GM13977 (cell line): ENCODE results near the gene NOL4L.

ENCODE experiments used
- DNase-seq: peaks from one replicate; pipeline ENCODE4 v3.0.0; 2012; ENCODE audit warnings: low spot score
- CTCF ChIP-seq: IDR thresholded peaks from 2 replicates; pipeline ENCODE4 v1.5.1; 2012; ENCODE audit warnings: mild to moderate bottlenecking, control low read depth; ENCODE audit not compliant: insufficient read depth; ENCODE audit errors: extremely low read depth, missing control alignments
- in situ Hi-C: fragments of 300-500 bp; cut with MboI; formaldehyde crosslinking; loops from one replicate; pipeline ENCODE4 v1.12.0; 2022; ENCODE audit warnings: low sequenced_read_pairs, low pct_unique_long_range_greater_than_20kb, mixed read lengths, inconsistent platforms; ENCODE audit not compliant: unreplicated experiment

The NOL4L gene

GRCh38 chr20:32588040-32588439, 2.9 kb upstream of the NOL4L start:
- in situ Hi-C loops, result no loop called here
- TF ChIP-seq CTCF, result no peak
- no peak for DNase-seq

- TF ChIP-seq CTCF, result no peak
- no peak for DNase-seq
- in situ Hi-C loops, result no loop called here
Observed at GRCh38 chr20:32586291-32586690, 1.2 kb upstream of the NOL4L start.

- in situ Hi-C loops, result no loop called here
- no peak for TF ChIP-seq CTCF
- peak; percentile 56 for DNase-seq
Observed at GRCh38 chr20:32585586-32586127, 524 bp upstream of the NOL4L start.

GRCh38 chr20:32583581-32584070, 1.5 kb downstream of the NOL4L start:
- no peak for TF ChIP-seq CTCF
- peak; percentile 55 for DNase-seq
- in situ Hi-C loops, result no loop called here

- TF ChIP-seq CTCF, result no peak
- DNase-seq, result peak; percentile 69
- in situ Hi-C loops, result no loop called here
Observed at GRCh38 chr20:32582659-32583580, 2.2 kb downstream of the NOL4L start.

- in situ Hi-C loops, result no loop called here
- TF ChIP-seq CTCF, result no peak
- DNase-seq, result no peak
Observed at GRCh38 chr20:32581839-32582658, 3.1 kb downstream of the NOL4L start.
